Cardiac fibroblast (primary cell): ENCODE results near the gene VSTM2B.
"Not testable (repeated sequence)": the region's sequence is repeated elsewhere in the genome, so short reads cannot be mapped to it uniquely, and the experiment has no call there.

Experiments used
- DNase-seq, 2 donors: peaks; one replicate each; pipeline versions ENCODE4 v3.0.0 to v3.0.0-alpha.2; 2010; ENCODE audit warnings: low read depth in 2 of 2
- H3K4me3 ChIP-seq, 2 donors: replicated peaks in 1 of 2; 1 replicate in 1 of 2; 2 replicates in 1 of 2; pipeline ENCODE4 v1.5.1; 2011; ENCODE audit warnings: low read depth in 2 of 2, low read length in 2 of 2, mild to moderate bottlenecking in 2 of 2, moderate library complexity in 1 of 2
- CTCF ChIP-seq: IDR thresholded peaks from one replicate; pipeline ENCODE4 v1.5.1; 2011; ENCODE audit warnings: low read depth, mild to moderate bottlenecking, low read length, inconsistent platforms

VSTM2B gene

DNA sequence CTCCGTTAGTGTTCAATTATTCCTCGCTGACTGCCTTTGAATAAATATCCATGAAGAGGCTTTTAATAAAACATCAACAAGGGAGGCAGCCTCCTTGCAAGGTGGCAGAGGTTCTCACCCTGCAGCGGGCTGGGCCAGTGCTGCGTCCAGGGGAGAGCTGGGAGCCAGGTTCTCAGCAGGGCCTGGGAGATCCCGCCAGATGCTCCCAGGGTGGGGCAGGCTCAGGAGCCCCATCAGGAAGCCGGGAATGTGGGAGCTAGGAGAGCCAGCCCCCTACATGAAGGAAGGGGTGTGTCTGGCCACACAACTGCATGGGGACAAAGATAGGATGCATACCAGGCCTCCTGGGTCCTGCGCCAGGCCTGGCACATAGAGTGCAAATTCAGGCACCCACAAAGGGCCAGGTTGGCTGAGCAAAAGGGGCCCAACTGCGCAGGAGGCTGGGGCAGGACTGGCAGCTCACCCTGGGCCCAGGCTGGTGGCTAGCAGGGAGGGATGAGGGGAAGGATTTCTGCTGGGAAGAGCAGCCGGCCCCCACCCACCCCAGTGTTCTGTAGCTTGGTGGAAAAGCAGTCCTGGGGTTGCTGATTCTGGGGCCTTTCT lies 22.8 kb downstream of the VSTM2B start:
- no peak for TF ChIP-seq CTCF
- no peak for DNase-seq
- no peak overlapping the region for H3K4me3 ChIP-seq

DNA sequence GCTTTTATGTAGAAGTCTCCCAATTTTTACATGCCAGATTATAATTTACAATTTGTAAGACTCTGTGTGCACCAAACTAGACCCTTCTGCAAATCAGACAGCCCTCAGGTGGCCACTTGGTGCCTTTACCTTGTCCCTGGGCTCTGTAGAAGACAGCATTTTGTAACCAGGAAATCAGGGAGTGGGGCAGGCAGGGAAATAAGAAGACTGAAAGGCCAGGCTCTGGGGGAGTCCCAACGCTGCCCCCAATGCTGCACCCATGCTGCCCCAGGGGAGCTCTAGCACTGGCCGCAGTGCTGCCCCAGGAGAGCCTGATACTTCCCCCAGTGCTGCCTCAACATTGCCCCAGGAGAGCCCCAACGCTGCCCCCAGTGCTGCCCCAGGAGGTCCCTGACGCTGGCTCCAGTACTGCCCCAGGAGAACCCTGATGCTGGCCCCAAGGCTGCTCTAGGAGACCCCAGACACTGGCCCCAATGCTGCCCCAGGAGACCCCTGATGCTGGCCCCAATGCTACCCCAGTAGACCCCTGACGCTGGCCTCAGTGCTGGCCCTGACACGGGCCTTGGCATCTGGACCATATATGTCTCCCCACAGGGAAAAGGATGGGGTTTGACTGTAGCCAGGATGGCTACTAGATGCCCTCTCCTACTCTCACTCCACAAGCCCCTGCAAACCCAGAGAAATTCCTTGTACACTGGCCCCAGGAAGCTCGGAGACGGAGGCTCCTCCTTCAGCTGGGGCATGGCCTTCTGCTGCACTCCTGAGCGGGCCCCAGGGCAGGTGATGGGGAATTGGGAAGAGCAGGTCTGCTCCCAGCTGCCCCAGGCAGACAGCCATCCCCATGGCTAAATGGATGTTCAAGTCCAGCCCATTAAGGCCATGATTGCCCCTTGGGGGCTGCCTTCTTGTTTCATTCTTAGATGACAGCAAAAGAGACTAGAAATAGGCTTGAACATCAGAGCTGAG lies 23.6 kb downstream of the VSTM2B start:
- no peak overlapping the region for H3K4me3 ChIP-seq
- no peak for DNase-seq
- no peak for TF ChIP-seq CTCF

DNA sequence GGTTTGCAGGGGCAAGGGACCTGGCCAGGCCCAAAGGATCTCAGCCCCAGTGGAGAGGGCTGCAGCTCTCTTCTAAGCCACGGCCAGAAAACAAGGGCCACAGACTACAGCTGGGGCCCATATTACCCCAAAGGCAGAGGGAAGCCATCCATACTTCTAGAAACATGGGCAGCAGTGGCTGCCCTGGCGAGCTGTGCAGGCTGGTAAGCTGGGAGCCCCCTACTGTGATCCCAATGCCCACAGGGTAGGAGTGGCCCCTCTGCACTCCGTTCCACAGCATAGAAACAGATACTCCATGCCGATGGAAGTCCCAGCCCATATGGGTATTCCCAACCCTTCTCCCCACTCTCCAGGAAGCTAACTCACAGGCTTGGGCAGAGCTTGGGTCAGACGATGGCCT lies 25.1 kb downstream of the VSTM2B start:
- DNase-seq: no peak
- TF ChIP-seq CTCF: no peak
- H3K4me3 ChIP-seq: no peak overlapping the region

DNA sequence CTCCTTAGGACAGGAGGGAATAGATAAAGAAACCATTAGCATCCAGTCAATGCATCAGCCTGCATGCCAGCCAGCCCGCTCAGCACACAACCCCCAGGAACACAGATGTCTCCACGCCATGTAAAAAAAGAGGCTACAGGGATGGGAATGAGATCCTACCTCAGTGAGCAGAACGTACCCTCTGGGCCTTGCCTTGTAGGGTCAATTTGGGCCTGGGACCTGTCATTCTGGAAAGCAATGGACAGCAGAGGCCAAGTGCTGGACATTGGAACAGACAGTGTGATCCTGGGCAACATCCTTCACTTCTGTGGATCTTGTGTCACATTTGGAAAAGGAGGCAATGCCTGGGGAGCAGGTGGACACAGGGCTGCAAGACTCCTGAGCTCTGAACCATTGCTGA lies 26.0 kb downstream of the VSTM2B start:
- TF ChIP-seq CTCF: no peak

GRCh38 chr19:29552454-29553280 lies 26.9 kb downstream of the VSTM2B start:
- DNase-seq: no peak
- H3K4me3 ChIP-seq: no peak overlapping the region
- TF ChIP-seq CTCF: no peak

More for the DNA sequence above, 26.0 kb downstream of the VSTM2B start:
- H3K4me3 ChIP-seq: no peak overlapping the region
- DNase-seq: no peak

- no peak for DNase-seq
- no peak overlapping the region for H3K4me3 ChIP-seq
- TF ChIP-seq CTCF: no peak
Observed at GRCh38 chr19:29554149-29554548, 28.4 kb downstream of the VSTM2B start.

- not testable (repeated sequence) for DNase-seq, H3K4me3 ChIP-seq
Observed at GRCh38 chr19:29559110-29559509, 33.3 kb downstream of the VSTM2B start.
